ENCODE data around the gene MYH16. TPM values are rescaled to one million over a fixed set of nuclear protein-coding genes. Genes with fewer than 3 reads are reported as not detected.
"Not testable (repeated sequence)": the region's sequence is repeated elsewhere in the genome, so short reads cannot be mapped to it uniquely, and the experiment has no call there.

Gene MYH16
- total RNA-seq, 1 donor = not detected

- DNase-seq (ENCODE audit: low read depth in 2 of 3, low spot score in 2 of 3) = no peak
These were observed 15.6 kb upstream of the MYH16 start for GRCh38 chr7:99257065-99257464.

- DNase-seq (ENCODE audit: low read depth in 2 of 3, low spot score in 2 of 3) = no peak
These were observed 15.0 kb upstream of the MYH16 start for GRCh38 chr7:99257675-99258074.

- no peak for DNase-seq (ENCODE audit: low read depth in 2 of 3, low spot score in 2 of 3)
These were observed 14.1 kb upstream of the MYH16 start for GRCh38 chr7:99258501-99258900.

- DNase-seq (ENCODE audit: low read depth in 2 of 3, low spot score in 2 of 3) = no peak
These were observed 12.2 kb upstream of the MYH16 start for GRCh38 chr7:99260395-99260794.

- no peak for DNase-seq (ENCODE audit: low read depth in 2 of 3, low spot score in 2 of 3)
These were observed 11.0 kb upstream of the MYH16 start for GRCh38 chr7:99261646-99262045.

GRCh38 chr7:99265848-99266480 is 6.7 kb upstream of the MYH16 start:
- DNase-seq (ENCODE audit: low read depth in 2 of 3, low spot score in 2 of 3) = no peak

GRCh38 chr7:99267481-99267840 is 5.2 kb upstream of the MYH16 start:
- no peak for DNase-seq (ENCODE audit: low read depth in 2 of 3, low spot score in 2 of 3)

- DNase-seq (ENCODE audit: low read depth in 2 of 3, low spot score in 2 of 3) = no peak
These were observed 4.6 kb upstream of the MYH16 start for GRCh38 chr7:99267841-99268576.

GRCh38 chr7:99268577-99268908 is 4.1 kb upstream of the MYH16 start:
- no peak for DNase-seq (ENCODE audit: low read depth in 2 of 3, low spot score in 2 of 3)

GRCh38 chr7:99270702-99271101 is 1.9 kb upstream of the MYH16 start:
- DNase-seq (ENCODE audit: low read depth in 2 of 3, low spot score in 2 of 3) = no peak

GRCh38 chr7:99273561-99273960 is 922 bp downstream of the MYH16 start:
- not testable (repeated sequence) for DNase-seq (ENCODE audit: low read depth in 2 of 3, low spot score in 2 of 3)

- DNase-seq (ENCODE audit: low read depth in 2 of 3, low spot score in 2 of 3) = not testable (repeated sequence)
These were observed 2.3 kb downstream of the MYH16 start for GRCh38 chr7:99274908-99275307.

GRCh38 chr7:99275496-99275895 is 2.9 kb downstream of the MYH16 start:
- no peak for DNase-seq (ENCODE audit: low read depth in 2 of 3, low spot score in 2 of 3)

GRCh38 chr7:99278180-99278579 is 5.5 kb downstream of the MYH16 start:
- no peak for DNase-seq (ENCODE audit: low read depth in 2 of 3, low spot score in 2 of 3)

- not testable (repeated sequence) for DNase-seq (ENCODE audit: low read depth in 2 of 3, low spot score in 2 of 3)
These were observed 11.5 kb downstream of the MYH16 start for GRCh38 chr7:99284165-99284564.

GRCh38 chr7:99287779-99288534 is 15.3 kb downstream of the MYH16 start:
- no peak for DNase-seq (ENCODE audit: low read depth in 2 of 3, low spot score in 2 of 3)

- no peak for DNase-seq (ENCODE audit: low read depth in 2 of 3, low spot score in 2 of 3)
These were observed 16.5 kb downstream of the MYH16 start for GRCh38 chr7:99289185-99289584.

GRCh38 chr7:99290148-99290547 is 17.5 kb downstream of the MYH16 start:
- not testable (repeated sequence) for DNase-seq (ENCODE audit: low read depth in 2 of 3, low spot score in 2 of 3)

GRCh38 chr7:99290980-99291607 is 18.5 kb downstream of the MYH16 start:
- DNase-seq (ENCODE audit: low read depth in 2 of 3, low spot score in 2 of 3) = no peak

GRCh38 chr7:99292127-99292526 is 19.5 kb downstream of the MYH16 start:
- no peak for DNase-seq (ENCODE audit: low read depth in 2 of 3, low spot score in 2 of 3)

GRCh38 chr7:99293167-99293566 is 20.5 kb downstream of the MYH16 start:
- DNase-seq (ENCODE audit: low read depth in 2 of 3, low spot score in 2 of 3) = no peak

All from hematopoietic multipotent progenitor cell (in vitro differentiated cells).